Subcutaneous abdominal adipose tissue (tissue), 5 donors: ENCODE data around the gene TTLL11.

Experiments
- H3K27ac ChIP-seq: one replicate; pipeline ENCODE4 v1.7.0; 2013; ENCODE audit warnings: low read depth, mild to moderate bottlenecking, inconsistent platforms, low read length, moderate library complexity
- H3K27me3 ChIP-seq, 5 donors: one replicate each; pipeline ENCODE4 v1.7.0; 2013; ENCODE audit warnings: low read length in 5 of 5, inconsistent platforms in 1 of 5; ENCODE audit not compliant: control insufficient read depth in 5 of 5, insufficient read depth in 4 of 5
- H3K36me3 ChIP-seq, 5 donors: one replicate each; pipeline ENCODE4 v1.7.0; 2013; ENCODE audit warnings: low read length in 5 of 5; ENCODE audit not compliant: control insufficient read depth in 5 of 5, insufficient read depth in 5 of 5
- H3K4me1 ChIP-seq, 5 donors: one replicate each; pipeline ENCODE4 v1.7.0; 2013; ENCODE audit warnings: low read length in 5 of 5, mild to moderate bottlenecking in 3 of 5, moderate library complexity in 1 of 5; ENCODE audit not compliant: control insufficient read depth in 5 of 5, insufficient read depth in 5 of 5
- H3K4me3 ChIP-seq, 5 donors: one replicate each; pipeline ENCODE4 v1.7.0; 2013; ENCODE audit warnings: low read length in 5 of 5, low read depth in 1 of 5
- H3K9ac ChIP-seq, 5 donors: one replicate each; pipeline ENCODE4 v1.7.0; 2013; ENCODE audit warnings: low read length in 5 of 5, mild to moderate bottlenecking in 4 of 5, moderate library complexity in 3 of 5
- H3K9me3 ChIP-seq, 5 donors: one replicate each; pipeline ENCODE4 v1.7.0; 2013; ENCODE audit warnings: low read length in 5 of 5; ENCODE audit not compliant: control insufficient read depth in 5 of 5
- donor health status: healthy.
- donor health status: healthy.
- donor health status: healthy.
- donor health status: healthy.
- donor health status: healthy.

TTLL11 gene

GRCh38 chr9:121836366-121836885 lies 256.7 kb downstream of the TTLL11 start:
- Histone ChIP-seq H3K9me3 (no peaks in the 10 kb centered on the region), H3K36me3 (peaks cover 0 to 5% (median 0%) of the 10 kb centered on the region in 5 donors), H3K9ac (no peak overlapping the region), H3K27me3 (no peaks in the 10 kb centered on the region), H3K4me1 (peaks cover 0 to 9% (median 0%) of the 10 kb centered on the region in 5 donors), H3K27ac (no peak overlapping the region), H3K4me3 (no peak overlapping the region)

- no peak overlapping the region for H3K4me3 ChIP-seq
- peaks cover 0 to under 1% (median 0%) of the 10 kb centered on the region in 5 donors for H3K36me3 ChIP-seq
- H3K27me3 ChIP-seq: no peaks in the 10 kb centered on the region
- no peak overlapping the region for H3K9ac ChIP-seq
- no peaks in the 10 kb centered on the region for H3K9me3 ChIP-seq
- no peak overlapping the region for H3K27ac ChIP-seq
- peaks cover 0 to 9% (median 0%) of the 10 kb centered on the region in 5 donors for H3K4me1 ChIP-seq
Observed at GRCh38 chr9:121835587-121836365, 257.3 kb downstream of the TTLL11 start.

DNA sequence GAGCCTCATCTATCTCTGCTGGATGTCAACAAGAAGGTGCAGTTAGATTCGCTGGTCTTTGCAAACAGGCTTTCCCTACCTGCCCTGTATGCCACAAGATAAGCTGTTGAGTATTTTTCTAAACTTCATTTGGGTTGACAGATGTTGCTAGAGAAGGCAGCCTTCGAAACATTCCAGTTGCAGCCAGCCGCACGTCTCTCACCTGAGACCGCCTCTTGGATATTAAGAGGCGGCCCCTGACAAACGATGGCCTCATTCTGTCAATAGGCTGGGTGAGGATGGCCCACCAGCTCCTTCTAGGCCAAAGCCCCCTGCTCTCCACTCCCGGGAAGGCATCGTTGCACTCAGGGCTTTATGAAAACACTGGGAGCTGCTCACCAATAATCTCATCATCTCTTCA lies 260.0 kb downstream of the TTLL11 start:
- no peak overlapping the region for H3K9ac ChIP-seq
- H3K4me3 ChIP-seq: no peak overlapping the region
- H3K27ac ChIP-seq: no peak overlapping the region
- no peaks in the 10 kb centered on the region for H3K9me3 ChIP-seq
- no peaks in the 10 kb centered on the region for H3K36me3 ChIP-seq
- H3K4me1 ChIP-seq: peaks cover 0 to 9% (median 0%) of the 10 kb centered on the region in 5 donors
- H3K27me3 ChIP-seq: no peaks in the 10 kb centered on the region

- H3K4me3 ChIP-seq: no peak overlapping the region
- H3K9ac ChIP-seq: no peak overlapping the region
- H3K9me3 ChIP-seq: no peaks in the 10 kb centered on the region
- peaks cover 0 to 9% (median 0%) of the 10 kb centered on the region in 5 donors for H3K4me1 ChIP-seq
- H3K27me3 ChIP-seq: no peaks in the 10 kb centered on the region
- H3K36me3 ChIP-seq: no peaks in the 10 kb centered on the region
- no peak overlapping the region for H3K27ac ChIP-seq
Observed at GRCh38 chr9:121831869-121832268, 261.2 kb downstream of the TTLL11 start.

DNA sequence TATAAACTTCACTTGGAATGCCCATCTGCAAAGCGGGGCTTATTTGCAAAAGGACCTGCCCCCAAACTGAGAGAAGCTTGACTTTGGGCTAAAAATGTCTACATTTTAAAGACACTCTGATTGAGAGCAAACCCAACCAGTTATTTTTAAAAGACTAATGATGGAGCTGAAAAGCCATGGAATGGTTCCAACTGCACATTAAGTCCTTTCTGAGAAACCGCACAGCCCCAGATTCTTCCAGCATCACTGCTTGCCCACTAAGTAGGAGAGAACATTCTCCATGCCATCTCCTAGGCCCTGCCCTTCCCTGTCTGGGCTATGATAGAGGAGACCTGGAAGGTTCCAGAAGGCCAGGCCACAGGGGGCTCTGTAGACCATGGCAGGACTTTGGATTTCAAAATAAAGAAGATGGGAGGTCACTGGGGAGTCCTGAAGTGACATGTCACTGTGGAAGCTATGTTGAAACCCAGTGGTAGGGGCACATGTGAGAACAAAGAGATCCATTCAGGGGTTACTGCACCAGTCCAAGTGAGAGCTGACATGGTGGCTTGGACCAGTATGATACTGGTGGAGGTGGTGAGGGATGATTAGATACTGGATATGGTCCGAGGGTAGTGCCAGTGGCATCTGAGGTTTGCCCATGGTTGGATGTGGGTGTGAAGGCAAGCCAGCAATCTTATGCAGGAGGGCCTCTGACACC lies 262.5 kb downstream of the TTLL11 start:
- no peaks in the 10 kb centered on the region for H3K36me3 ChIP-seq
- no peaks in the 10 kb centered on the region for H3K9me3 ChIP-seq
- no peak overlapping the region for H3K9ac ChIP-seq
- peaks cover 0 to 8% (median 0%) of the 10 kb centered on the region in 5 donors for H3K4me1 ChIP-seq
- no peak overlapping the region for H3K4me3 ChIP-seq
- no peaks in the 10 kb centered on the region for H3K27me3 ChIP-seq
- H3K27ac ChIP-seq: no peak overlapping the region

DNA sequence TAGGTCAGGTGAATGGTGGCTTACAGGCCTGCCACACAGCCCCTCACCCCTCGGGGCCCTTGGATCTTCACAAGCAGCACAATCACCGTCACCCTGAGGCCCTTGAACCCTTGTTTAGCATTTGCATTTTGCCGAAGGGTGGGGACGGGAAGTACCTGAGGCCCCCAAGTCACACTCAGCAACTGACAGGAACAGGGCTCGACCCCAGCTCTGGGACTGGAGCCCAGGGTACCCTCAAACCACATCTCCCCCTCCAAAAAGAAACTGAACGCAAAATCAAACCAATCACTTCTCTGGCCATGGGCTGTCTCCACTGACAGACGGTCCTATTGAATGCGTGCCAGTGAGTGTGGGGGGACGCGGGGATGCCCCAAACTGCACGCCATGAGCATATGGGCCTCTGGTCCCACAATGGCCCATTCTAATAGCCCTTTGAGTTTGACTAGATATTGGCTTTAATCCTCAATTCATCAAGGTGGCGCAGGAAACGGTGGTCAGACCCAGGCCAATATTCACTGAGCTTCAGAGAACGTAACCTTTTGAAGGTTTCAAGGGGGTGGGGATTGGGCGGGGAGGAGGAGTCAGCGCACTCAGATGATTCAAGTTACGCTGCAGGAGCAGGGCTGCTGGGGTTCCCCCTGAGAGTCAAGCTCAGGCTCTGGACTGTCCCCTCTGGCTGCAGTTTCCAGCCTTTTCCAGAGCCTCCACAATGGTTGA lies 265.7 kb downstream of the TTLL11 start:
- Histone ChIP-seq H3K9me3 (no peaks in the 10 kb centered on the region), H3K27me3 (no peaks in the 10 kb centered on the region), H3K4me3 (no peak overlapping the region), H3K36me3 (no peaks in the 10 kb centered on the region), H3K9ac (no peak overlapping the region), H3K27ac (no peak overlapping the region), H3K4me1 (peaks cover 0 to under 1% (median 0%) of the 10 kb centered on the region in 5 donors)

GRCh38 chr9:121826711-121827110 lies 266.4 kb downstream of the TTLL11 start:
- H3K27me3 ChIP-seq: no peaks in the 10 kb centered on the region
- H3K36me3 ChIP-seq: no peaks in the 10 kb centered on the region
- no peak overlapping the region for H3K27ac ChIP-seq
- H3K4me3 ChIP-seq: no peak overlapping the region
- H3K4me1 ChIP-seq: peaks cover 0 to 8% (median 0%) of the 10 kb centered on the region in 5 donors
- no peak overlapping the region for H3K9ac ChIP-seq
- no peaks in the 10 kb centered on the region for H3K9me3 ChIP-seq

- no peaks in the 10 kb centered on the region for H3K9me3 ChIP-seq
- H3K27ac ChIP-seq: no peak overlapping the region
- peaks cover 0 to 20% (median 0%) of the 10 kb centered on the region in 5 donors for H3K4me1 ChIP-seq
- H3K9ac ChIP-seq: no peak overlapping the region
- H3K27me3 ChIP-seq: no peaks in the 10 kb centered on the region
- peaks cover 0 to 2% (median 0%) of the 10 kb centered on the region in 5 donors for H3K36me3 ChIP-seq
- H3K4me3 ChIP-seq: no peak overlapping the region
Observed at GRCh38 chr9:121825031-121825691, 267.9 kb downstream of the TTLL11 start.

DNA sequence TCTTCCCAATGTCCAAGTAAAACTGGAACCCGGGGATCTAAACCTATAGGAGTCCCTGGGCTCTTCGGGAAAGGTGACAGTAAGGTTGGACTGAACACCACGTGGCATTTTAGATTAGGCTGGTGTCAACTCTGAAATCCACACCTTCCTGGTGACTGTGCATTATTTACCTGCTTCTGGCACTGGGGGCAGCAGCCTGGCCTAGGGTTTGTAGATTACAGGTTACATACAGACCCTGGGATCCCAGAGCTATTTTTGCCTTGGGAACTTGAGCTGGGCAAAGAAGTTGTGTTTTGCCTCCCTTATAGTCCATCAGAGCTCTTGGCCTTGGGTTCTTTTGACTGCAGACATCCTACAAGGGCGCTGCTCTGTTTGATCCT lies 268.5 kb downstream of the TTLL11 start:
- H3K36me3 ChIP-seq: peaks cover 0 to 2% (median 0%) of the 10 kb centered on the region in 5 donors
- H3K9ac ChIP-seq: no peak overlapping the region
- H3K27ac ChIP-seq: no peak overlapping the region
- H3K4me3 ChIP-seq: no peak overlapping the region
- H3K27me3 ChIP-seq: no peaks in the 10 kb centered on the region
- peaks cover 0 to 21% (median 0%) of the 10 kb centered on the region in 5 donors for H3K4me1 ChIP-seq
- no peaks in the 10 kb centered on the region for H3K9me3 ChIP-seq
